CD4-positive, alpha-beta T cell treated with Interleukin-15 for 1 hour (primary cell): ENCODE data around the gene AGRP.
A peak's percentile ranks its signal among the peaks of the same experiment; 100 is the strongest.

ENCODE experiments used
- DNase-seq: peaks from one replicate; pipeline ENCODE4 v3.0.0-alpha.2; 2020

Gene AGRP

GRCh38 chr16:67462279-67462655 is 21.1 kb downstream of the AGRP start:
- no peak for DNase-seq

- DNase-seq = no peak
These were observed 21.6 kb downstream of the AGRP start for GRCh38 chr16:67461600-67462278.

- no peak for DNase-seq
These were observed 22.4 kb downstream of the AGRP start for GRCh38 chr16:67460961-67461360.

- no peak for DNase-seq
These were observed 23.2 kb downstream of the AGRP start for GRCh38 chr16:67460168-67460567.

GRCh38 chr16:67459861-67460150 is 23.5 kb downstream of the AGRP start:
- no peak for DNase-seq

- DNase-seq = no peak
These were observed 24.1 kb downstream of the AGRP start for GRCh38 chr16:67459066-67459860.

GRCh38 chr16:67458121-67458641 is 25.2 kb downstream of the AGRP start:
- no peak for DNase-seq

GRCh38 chr16:67457611-67458010 is 25.7 kb downstream of the AGRP start:
- DNase-seq = no peak

GRCh38 chr16:67456391-67457081 is 26.8 kb downstream of the AGRP start:
- no peak for DNase-seq

GRCh38 chr16:67454852-67455251 is 28.5 kb downstream of the AGRP start:
- DNase-seq = no peak

- DNase-seq = no peak
These were observed 29.2 kb downstream of the AGRP start for GRCh38 chr16:67454104-67454503.

GRCh38 chr16:67451704-67452435 is 31.5 kb downstream of the AGRP start:
- DNase-seq = no peak

GRCh38 chr16:67451061-67451703 is 32.2 kb downstream of the AGRP start:
- no peak for DNase-seq

GRCh38 chr16:67449739-67450138 is 33.6 kb downstream of the AGRP start:
- DNase-seq = no peak

GRCh38 chr16:67449336-67449735 is 34.0 kb downstream of the AGRP start:
- DNase-seq = no peak

GRCh38 chr16:67448580-67448979 is 34.8 kb downstream of the AGRP start:
- no peak for DNase-seq

GRCh38 chr16:67447508-67448076 is 35.8 kb downstream of the AGRP start:
- DNase-seq = peak; percentile 62

- no peak for DNase-seq
These were observed 36.3 kb downstream of the AGRP start for GRCh38 chr16:67446968-67447507.

GRCh38 chr16:67445913-67446907 is 37.1 kb downstream of the AGRP start:
- no peak for DNase-seq

- DNase-seq = no peak
These were observed 37.9 kb downstream of the AGRP start for GRCh38 chr16:67445441-67445912.

GRCh38 chr16:67445126-67445426 is 38.3 kb downstream of the AGRP start:
- no peak for DNase-seq
